ENCODE results near the gene KCNK15.
"Not testable (repeated sequence)": the region's sequence is repeated elsewhere in the genome, so short reads cannot be mapped to it uniquely, and the experiment has no call there.

The KCNK15 gene

DNA sequence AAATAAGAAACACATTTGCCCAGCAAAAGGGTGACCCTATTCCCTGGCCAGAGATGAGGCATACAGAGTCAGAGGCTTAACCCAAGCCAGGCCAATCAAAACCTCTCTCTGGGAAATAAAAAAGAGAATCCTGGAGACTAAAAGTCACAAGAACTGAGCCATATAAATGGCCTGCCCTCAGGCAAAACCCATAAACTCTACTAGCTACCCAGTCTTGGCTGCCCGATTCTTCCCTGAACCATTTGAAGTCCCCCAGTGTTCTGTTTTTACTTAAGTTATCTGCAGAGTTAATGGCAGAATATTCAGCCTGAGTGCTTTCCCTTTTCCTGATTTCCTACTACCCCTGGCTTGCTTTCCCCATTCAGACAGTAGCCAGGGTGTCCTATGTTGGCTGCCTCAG lies 13.9 kb downstream of the KCNK15 start:
- FAIRE-seq, result no peak

GRCh38 chr20:44761423-44761822 lies 15.8 kb downstream of the KCNK15 start:
- FAIRE-seq, result no peak

DNA sequence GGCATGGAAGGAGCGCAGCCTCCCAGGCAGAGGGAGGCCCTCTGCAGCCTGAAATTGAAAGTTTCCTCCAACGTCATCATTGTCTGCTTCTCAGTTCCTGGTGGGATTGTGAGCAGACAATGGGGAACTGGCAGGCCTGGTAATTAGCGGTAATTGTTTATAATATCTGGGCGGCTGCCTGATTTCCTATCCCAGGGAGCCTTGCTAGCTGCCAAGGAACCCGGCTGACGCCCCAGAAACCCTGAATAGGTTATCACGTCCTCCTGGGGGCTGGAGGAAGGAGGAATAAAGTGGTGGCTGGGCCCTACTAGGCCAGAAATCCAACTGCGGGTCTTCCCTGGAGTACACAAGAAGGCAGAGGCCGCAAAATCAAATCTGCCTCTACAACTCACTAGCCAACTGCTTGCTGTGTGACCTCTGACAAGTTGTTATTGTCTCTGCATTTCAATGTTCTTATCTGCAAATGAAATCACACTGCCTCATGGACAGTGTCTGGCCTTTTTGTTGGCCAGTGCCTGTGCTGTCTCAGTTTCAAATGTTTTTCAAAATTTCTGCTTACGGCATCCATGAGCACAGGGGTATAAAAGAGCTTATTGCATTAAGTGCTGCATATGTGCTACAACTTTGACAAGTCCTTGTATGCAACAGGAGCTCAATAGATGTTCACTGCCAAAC lies 16.9 kb downstream of the KCNK15 start:
- FAIRE-seq, result no peak

- FAIRE-seq, result not testable (repeated sequence)
Observed at GRCh38 chr20:44763798-44764197, 18.1 kb downstream of the KCNK15 start.

DNA sequence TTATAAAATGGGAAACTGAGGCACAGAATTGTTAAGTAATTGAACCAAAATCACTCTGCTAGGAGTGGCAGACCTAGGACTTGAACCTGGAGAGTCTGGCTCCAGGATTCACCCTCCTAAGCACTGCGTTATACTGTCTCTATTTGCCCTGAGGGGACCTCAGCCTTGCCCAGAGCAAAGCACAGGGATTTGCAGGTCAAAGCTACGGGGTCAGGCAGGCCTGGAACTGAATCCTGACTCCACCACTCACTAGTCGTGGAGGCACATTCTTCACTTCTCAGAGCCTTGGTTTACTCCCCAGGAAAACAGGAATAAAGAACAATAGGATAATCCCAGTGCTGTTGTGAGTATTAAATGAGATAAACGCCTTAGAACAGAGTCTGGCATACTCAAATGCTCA lies 19.4 kb downstream of the KCNK15 start:
- no peak for FAIRE-seq

- no peak for FAIRE-seq
Observed at GRCh38 chr20:44765701-44766347, 20.2 kb downstream of the KCNK15 start.

DNA sequence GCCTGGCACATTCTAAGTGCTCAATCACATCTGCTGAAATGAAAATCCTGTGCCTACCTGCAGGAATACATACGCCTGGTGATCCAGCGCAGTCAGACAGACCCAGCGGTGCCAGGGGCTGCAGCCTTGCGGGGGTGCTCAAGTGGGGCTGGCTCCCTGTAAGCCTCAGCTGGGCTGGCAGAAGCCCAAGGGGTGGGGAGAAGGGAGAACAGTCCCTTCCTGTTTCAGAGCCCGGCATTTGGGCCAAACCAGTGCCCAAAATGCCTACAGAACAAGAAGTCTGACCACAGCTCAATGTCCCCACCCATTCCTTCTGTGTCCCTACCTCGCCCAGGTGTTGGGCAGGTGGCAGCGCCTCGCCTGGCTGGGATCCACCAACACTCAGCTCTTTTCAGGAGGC lies 22.6 kb downstream of the KCNK15 start:
- no peak for FAIRE-seq

DNA sequence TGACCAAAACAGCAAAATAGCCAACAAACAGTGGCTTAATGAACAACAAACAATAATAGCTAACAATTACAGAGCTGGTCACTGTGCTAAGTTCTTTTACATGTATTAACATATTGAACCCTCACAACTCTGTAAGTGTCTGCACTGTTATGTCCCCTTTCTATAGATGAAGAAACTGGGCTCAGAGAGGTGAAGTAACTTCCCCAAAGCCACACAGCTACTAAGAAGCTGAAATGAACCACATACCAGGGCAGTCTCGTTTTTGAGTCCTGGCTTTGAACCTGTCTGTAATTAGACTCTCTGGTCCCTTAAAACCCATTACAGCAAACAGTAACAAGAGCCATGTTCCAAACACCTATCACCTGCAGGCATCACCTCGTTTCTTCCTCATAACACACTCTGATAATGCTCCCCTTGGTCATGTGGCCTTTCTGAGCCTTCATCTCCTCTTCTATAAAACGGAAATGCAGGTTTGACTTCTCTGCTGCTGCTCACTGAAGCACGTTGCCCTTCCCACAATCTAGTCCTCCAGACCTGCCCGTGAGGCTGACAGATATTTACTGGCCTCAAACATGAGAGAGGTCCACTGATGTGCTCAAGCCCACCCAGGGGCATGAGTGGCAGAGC lies 23.3 kb downstream of the KCNK15 start:
- no peak for FAIRE-seq

- FAIRE-seq, result no peak
Observed at GRCh38 chr20:44769481-44769863, 23.8 kb downstream of the KCNK15 start.

DNA sequence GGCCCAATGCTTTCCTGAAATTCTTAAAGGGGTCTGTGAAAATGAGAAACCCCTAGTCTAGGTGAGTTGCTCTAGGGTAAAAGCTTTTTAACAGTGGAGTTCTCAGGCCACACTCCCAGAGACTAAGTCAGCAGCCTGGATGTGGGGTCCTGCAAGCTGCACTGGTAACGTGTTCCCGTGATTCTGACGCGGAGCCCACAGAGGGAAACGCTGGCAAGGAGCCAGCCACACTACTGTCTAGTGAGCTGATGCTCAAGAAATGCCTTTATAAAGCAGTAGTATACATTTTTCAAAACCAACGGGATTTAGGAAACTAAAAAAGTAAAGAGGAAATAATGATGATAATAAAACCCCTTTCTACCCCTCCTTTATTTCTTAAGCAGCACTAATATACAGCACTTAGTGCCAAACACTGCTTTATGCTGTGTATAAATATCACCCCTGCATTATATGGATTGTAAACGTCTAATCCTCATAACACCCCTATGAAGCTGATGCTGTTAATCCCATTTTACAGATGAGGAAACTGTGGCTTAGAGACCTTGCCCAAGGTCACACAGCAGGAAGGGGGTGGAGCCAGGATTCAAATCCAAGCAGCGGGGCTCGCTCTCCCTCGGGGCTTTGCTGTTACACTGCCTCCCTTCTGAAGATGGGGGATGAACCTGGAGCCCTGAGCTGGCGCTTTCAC lies 25.0 kb downstream of the KCNK15 start:
- FAIRE-seq, result no peak

- FAIRE-seq, result no peak
Observed at GRCh38 chr20:44771172-44771535, 25.5 kb downstream of the KCNK15 start.

DNA sequence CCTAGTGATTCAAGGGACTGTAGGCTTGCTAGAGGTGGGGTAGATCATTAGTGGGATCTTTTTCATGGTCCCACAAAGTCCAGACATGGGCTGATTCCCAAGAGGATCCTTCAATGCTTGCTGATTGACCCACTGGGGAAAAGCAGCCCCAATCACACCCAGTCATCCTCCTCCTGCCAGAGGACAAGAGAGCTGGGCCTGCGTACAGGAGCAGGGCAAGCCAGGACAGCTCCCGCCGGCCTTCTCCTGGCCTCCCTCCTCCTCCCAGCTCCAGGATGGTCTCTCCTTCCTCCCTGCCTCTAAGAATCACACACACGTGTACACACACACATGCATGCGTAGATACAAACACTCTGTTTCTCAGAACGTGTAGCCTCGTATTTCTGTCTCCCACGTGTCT lies 27.0 kb downstream of the KCNK15 start:
- no peak for FAIRE-seq

GRCh38 chr20:44773070-44773829 lies 27.6 kb downstream of the KCNK15 start:
- FAIRE-seq, result no peak

GRCh38 chr20:44776980-44777379 lies 31.3 kb downstream of the KCNK15 start:
- no peak for FAIRE-seq

DNA sequence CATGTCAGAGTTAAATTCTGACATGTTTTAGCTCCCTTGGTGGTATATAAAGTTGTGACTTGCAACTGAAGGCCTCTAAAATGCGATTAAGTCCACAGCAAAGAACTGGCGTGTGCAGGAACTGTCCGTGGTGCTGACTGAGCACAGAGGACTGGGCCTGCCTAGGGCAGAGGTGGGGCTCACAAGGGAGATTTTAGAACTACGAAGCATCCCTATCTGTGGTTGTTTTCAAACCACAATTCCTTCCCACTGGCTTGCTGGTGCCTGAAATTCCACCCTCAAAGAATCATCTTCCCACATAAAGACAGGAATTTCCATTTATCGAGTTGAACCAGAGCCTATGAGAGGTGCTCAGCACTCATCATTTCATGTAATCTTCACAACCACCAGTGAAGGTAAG lies 34.6 kb downstream of the KCNK15 start:
- no peak for FAIRE-seq

DNA sequence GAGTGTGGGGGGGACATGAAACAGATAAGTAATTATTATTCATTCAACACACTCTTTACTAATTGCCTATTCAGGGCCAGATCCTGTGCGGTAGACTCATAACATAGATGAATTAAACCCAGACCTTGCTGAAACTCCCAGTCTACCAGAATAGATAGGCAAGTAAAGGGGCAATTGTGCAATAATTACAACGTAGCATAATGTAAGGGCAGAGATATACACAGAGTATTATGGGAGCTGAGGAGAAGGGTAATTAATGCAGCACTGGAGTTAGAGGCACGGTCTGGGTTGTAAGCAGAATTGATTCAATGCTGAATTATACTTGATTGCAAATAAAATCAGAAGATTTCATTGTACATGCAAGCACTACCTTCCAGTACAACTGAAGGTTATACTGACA lies 35.5 kb downstream of the KCNK15 start:
- no peak for FAIRE-seq

- FAIRE-seq, result no peak
Observed at GRCh38 chr20:44781791-44782190, 36.1 kb downstream of the KCNK15 start.

DNA sequence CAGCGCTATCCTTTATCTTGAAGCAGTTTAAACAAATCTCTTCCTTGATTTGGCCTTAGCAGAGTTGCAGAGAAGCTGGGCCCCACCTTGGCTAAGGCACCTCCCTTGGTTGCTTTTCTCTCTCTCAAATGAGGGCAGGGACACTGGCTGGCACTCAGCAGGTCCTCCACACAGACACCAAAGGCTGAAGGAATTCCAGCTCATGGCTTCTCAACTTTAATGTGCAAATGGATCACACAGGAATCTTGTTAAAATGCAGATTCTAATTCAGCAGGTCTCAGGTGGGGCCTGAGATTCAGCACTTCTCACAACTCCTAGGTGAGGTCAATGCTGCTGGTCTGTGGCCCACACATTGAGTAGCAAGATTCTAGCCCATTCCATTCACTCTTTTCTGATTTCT lies 39.0 kb downstream of the KCNK15 start:
- no peak for FAIRE-seq

- no peak for FAIRE-seq
Observed at GRCh38 chr20:44785768-44786167, 40.1 kb downstream of the KCNK15 start.

DNA sequence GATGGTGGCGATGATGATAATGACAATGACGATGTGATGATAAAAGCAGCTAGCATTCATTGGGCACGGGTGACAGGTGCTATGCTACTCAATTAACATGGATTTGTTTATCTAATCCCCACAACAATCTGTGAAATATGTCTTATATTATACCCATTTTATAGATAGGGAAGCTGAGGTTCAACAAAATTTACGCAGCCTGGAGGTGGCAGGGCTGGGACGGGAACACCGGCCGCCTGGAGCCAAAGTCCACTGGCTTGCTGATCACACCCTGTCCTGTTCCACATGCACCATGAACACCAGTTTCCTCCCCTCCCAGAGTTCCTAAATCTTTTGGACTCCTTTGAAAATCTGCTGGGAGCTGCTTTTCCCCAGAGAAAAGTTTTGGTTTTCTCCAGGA lies 41.6 kb downstream of the KCNK15 start:
- FAIRE-seq, result no peak

DNA sequence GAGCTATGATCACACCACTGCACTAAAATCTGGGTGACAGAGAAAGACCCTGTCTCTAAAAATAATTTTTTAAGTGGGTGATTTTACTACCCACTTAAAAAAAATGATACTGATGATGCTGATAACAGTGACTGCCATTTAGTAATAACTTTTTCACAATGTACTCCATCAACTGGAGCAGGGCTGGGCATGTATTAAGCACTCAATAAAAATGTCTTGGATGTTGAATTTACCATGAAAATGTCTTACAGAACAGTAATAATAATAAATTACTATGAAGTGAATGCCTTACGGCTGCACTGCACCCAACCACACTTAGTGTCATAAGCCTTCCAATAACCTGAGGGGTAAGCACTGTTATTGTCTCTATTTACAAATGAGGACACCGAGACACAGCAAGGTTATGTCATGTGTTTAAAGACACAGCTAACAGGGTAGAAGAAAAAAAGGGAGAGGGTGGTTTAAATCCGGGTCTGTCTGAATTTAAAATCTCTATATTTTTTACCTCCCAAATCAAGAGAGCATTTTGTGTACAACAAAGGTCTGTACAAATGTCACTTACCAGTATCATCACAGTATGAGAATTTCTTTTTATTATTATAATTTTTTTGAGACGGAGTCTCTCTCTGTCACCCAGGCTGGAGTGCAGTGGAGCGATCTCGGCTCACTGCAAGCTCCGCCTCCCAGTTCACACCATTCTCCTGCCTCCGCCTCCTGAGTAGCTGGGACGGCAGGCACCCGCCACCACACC lies 43.2 kb downstream of the KCNK15 start:
- FAIRE-seq, result no peak

- no peak for FAIRE-seq
Observed at GRCh38 chr20:44790638-44791393, 45.2 kb downstream of the KCNK15 start.

Data from islet of Langerhans (tissue), 1 donor.